Measurements from ENCODE around the gene CYB5D1.

The CYB5D1 gene

GRCh38 chr17:7846063-7846735 is 11.6 kb upstream of the CYB5D1 start:
- no peak for DNase-seq

GRCh38 chr17:7846765-7847661 is 10.8 kb upstream of the CYB5D1 start:
- DNase-seq: no peak

DNA sequence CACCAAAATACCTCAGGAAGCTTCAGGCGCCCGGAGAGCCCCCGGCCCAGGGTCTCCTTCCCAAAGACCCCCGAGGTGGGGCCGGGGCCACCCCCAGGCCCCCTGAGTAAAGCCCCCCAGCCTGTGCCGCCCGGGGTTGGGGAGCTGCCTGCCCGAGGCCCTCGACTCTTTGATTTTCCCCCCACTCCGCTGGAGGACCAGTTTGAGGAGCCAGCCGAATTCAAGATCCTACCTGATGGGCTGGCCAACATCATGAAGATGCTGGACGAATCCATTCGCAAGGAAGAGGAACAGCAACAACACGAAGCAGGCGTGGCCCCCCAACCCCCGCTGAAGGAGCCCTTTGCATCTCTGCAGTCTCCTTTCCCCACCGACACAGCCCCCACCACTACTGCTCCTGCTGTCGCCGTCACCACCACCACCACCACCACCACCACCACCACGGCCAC is 9.6 kb upstream of the CYB5D1 start:
- no peak for DNase-seq

- DNase-seq: no peak
These were observed 9.1 kb upstream of the CYB5D1 start for GRCh38 chr17:7848739-7849129.

GRCh38 chr17:7849130-7849750 is 8.6 kb upstream of the CYB5D1 start:
- no peak for DNase-seq

GRCh38 chr17:7849751-7850504 is 7.9 kb upstream of the CYB5D1 start:
- no peak for DNase-seq

- DNase-seq: no peak
These were observed 6.9 kb upstream of the CYB5D1 start for GRCh38 chr17:7850701-7851437.

GRCh38 chr17:7851438-7852261 is 6.2 kb upstream of the CYB5D1 start:
- DNase-seq: peak; percentile 90 to 95

DNA sequence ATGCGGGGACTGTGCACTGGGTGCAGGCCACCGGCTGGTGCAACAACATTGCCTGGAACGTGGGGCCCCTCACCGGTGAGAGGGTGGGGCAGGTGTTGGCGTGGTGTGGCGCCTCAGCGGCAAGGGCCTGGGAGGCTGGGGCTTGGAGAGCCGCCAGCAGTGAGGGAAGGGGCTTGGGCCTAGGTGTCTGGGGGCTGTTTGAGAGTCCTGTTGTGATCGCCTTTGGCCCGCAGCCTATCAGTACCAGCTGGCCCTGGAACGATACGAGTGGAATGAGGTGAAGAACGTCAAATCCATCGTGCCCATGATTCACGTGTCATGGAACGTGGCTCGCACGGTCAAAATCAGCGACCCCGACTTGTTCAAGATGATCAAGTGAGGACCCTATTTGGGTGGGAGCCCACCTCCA is 5.5 kb upstream of the CYB5D1 start:
- DNase-seq: no peak

- DNase-seq: peak in 1 of 2 experiments; percentile 18
These were observed 4.7 kb upstream of the CYB5D1 start for GRCh38 chr17:7852919-7853690.

GRCh38 chr17:7853691-7854038 is 4.1 kb upstream of the CYB5D1 start:
- DNase-seq: peak in 1 of 2 experiments; percentile 18

DNA sequence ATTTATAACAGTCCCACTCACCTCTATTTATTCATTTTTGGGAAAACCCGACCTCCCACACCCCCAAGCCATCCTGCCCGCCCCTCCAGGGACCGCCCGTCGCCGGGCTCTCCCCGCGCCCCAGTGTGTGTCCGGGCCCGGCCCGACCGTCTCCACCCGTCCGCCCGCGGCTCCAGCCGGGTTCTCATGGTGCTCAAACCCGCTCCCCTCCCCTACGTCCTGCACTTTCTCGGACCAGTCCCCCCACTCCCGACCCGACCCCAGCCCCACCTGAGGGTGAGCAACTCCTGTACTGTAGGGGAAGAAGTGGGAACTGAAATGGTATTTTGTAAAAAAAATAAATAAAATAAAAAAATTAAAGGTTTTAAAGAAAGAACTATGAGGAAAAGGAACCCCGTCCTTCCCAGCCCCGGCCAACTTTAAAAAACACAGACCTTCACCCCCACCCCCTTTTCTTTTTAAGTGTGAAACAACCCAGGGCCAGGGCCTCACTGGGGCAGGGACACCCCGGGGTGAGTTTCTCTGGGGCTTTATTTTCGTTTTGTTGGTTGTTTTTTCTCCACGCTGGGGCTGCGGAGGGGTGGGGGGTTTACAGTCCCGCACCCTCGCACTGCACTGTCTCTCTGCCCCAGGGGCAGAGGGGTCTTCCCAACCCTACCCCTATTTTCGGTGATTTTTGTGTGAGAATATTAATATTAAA is 3.6 kb upstream of the CYB5D1 start:
- DNase-seq: peak in 1 of 2 experiments; percentile 14

- peak; percentile 24 to 27 for DNase-seq
These were observed 2.7 kb upstream of the CYB5D1 start, which contains the start of gene TMEM88 for GRCh38 chr17:7854851-7855659. TSS of gene TMEM88 (plus strand) at chr17:7855066. CDS start at chr17:7855075, 9 bp downstream.

GRCh38 chr17:7855660-7856010 is 2.2 kb upstream of the CYB5D1 start:
- DNase-seq: no peak

GRCh38 chr17:7856011-7856810 is 1.6 kb upstream of the CYB5D1 start:
- peak; percentile 55 to 56 for DNase-seq

DNA sequence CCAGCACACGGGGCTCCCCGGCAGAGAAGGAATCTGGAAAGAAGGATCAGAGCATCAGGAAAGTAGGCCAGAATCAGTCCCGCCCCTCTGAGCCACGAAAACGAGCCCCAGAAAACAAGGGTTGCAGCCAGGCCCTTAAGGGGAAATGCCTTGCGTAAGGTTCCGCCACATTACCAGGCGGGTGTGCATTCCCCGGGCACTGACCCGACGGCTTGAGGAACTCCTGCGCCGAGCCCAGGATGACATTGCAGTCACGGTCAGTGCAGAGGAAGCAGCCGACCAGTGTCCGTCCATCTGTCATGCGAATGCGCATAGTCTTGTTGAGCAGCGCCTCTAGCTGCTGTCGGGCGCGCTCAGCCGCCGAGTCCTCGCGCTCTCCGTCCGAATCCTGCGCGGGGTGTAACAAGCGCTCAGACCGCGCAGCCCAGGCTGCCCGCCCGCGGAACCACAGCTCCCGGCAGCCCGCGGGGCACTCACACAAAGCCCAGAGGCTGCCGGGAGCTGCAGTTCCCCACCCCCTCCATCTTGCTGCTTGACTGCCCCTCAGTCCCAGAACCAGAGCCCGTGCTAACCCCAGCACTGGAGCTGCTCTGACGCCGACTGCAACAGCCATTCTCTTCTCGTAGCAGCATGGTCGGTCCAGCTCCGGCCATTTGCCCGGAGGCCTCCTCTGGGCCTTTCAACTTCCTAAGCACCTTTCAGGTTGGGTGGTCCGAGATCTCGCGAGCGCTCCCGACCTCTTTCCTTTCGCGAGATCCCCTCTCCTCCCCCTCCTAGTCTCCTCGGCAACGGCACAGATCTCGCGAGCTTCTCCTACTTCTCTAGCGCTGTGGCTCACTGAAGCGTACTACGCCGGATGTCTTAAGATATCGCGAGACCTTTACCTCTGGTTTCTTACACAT is 741 bp upstream of the CYB5D1 start, which contains the start of gene NAA38:
Gene NAA38, minus strand, starts transcription at position 749 of the 902 bp plus-strand sequence. Its CDS starts 96 bp downstream, at position 653.
- DNase-seq: peak; percentile 95

DNA sequence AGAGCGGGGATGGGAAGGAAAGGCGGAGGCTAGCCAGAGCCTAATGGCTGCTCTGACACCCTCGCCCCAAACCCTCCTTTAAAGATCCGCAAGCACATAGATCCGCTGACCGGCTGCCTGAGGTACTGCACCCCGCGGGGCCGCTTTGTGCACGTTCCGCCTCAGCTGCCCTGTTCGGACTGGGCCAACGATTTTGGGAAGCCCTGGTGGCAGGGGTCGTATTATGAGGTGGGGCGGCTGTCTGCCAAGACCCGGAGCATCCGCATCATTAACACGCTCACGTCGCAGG is 663 bp downstream of the CYB5D1 start:
- no peak for DNase-seq

Data from activated T-cell treated with anti-CD3 and anti-CD28 coated beads, Interleukin-2, amount 50 U/mL, for 48 hours (primary cell).